ENCODE data around the gene MCTP1. TPM values are rescaled to one million over a fixed set of nuclear protein-coding genes. Genes with fewer than 3 reads are reported as not detected.

Gene MCTP1

Small RNAs within 50 kb of the gene (small RNA-seq; reads per million reads assigned to genes)
- not detected for gene RF02271
